ENCODE data around the gene TUBGCP2.

- TF ChIP-seq ZNF138 (tag by site-specific recombination; IDR thresholded peaks at IDR 0.05; ENCODE audit: borderline replicate concordance): no peak
- TF ChIP-seq ZNF274 (IDR thresholded peaks at IDR 0.05; ENCODE audit: low read length): no peak
- TF ChIP-seq ZNF274 (tag by site-specific recombination; IDR thresholded peaks at IDR 0.05; ENCODE audit: borderline replicate concordance): no peak
Measured at GRCh38 chr10:133334503-133335245, 26.0 kb upstream of the TUBGCP2 start.

All from HEK293 (cell line).